ENCODE measurements around the gene ITPK1.

DNA sequence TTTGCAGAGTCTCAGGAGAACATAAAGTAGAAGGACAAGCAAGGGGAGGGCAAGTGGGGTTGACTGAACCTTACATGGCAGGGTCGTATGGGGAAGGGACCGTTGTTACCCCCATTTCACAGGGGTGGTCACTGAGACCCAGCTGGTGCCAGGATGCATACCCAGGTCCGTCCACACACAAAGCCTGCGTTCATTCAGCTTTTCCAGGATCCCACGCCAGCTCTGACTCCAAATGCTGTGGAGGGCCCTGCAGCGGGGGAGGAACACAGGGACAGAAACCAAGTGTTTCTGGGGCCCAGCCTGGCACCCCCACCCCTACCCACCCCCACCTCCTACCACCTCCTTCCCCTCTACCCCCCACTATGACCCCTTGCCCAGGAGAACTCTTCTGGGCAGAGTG lies 209.3 kb downstream of the ITPK1 start:
- TF ChIP-seq, protein P1, sequence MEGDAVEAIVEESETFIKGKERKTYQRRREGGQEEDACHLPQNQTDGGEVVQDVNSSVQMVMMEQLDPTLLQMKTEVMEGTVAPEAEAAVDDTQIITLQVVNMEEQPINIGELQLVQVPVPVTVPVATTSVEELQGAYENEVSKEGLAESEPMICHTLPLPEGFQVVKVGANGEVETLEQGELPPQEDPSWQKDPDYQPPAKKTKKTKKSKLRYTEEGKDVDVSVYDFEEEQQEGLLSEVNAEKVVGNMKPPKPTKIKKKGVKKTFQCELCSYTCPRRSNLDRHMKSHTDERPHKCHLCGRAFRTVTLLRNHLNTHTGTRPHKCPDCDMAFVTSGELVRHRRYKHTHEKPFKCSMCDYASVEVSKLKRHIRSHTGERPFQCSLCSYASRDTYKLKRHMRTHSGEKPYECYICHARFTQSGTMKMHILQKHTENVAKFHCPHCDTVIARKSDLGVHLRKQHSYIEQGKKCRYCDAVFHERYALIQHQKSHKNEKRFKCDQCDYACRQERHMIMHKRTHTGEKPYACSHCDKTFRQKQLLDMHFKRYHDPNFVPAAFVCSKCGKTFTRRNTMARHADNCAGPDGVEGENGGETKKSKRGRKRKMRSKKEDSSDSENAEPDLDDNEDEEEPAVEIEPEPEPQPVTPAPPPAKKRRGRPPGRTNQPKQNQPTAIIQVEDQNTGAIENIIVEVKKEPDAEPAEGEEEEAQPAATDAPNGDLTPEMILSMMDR (IDR thresholded peaks at IDR 0.05), result no peak
- TF ChIP-seq POLR2A (IDR thresholded peaks at IDR 0.05), result no peak

Data from thyroid gland (tissue), 4 donors.